Trophoblast cell (in vitro differentiated cells and primary cell): ENCODE results near the gene ITGA5.

Experiments used
- DNase-seq, 2 donors: peaks; one replicate each; pipeline ENCODE4 v3.0.0-alpha.2; 2016
- H2AFZ ChIP-seq: 2 replicates; pipeline ENCODE4 v1.6.1; 2013; ENCODE audit warnings: low read length, moderate library complexity, mild to moderate bottlenecking; ENCODE audit not compliant: insufficient read depth, poor library complexity
- H2AK5ac ChIP-seq: 2 replicates; pipeline ENCODE4 v1.6.1; 2013; ENCODE audit warnings: mild to moderate bottlenecking, low read length
- H2BK120ac ChIP-seq: 2 replicates; pipeline ENCODE4 v1.6.1; 2013; ENCODE audit warnings: low read length, mild to moderate bottlenecking, moderate library complexity; ENCODE audit not compliant: insufficient read depth, poor library complexity
- H2BK12ac ChIP-seq: 2 replicates; pipeline ENCODE4 v1.6.1; 2013; ENCODE audit warnings: mild to moderate bottlenecking, low read length, moderate library complexity
- H2BK5ac ChIP-seq: 2 replicates; pipeline ENCODE4 v1.6.1; 2013; ENCODE audit warnings: low read length, low read depth, moderate library complexity, mild to moderate bottlenecking; ENCODE audit not compliant: poor library complexity
- H3K14ac ChIP-seq: 2 replicates; pipeline ENCODE4 v1.6.1; 2013; ENCODE audit warnings: mild to moderate bottlenecking, low read length
- H3K18ac ChIP-seq: 2 replicates; pipeline ENCODE4 v1.6.1; 2013; ENCODE audit warnings: mild to moderate bottlenecking, low read length
- H3K23ac ChIP-seq: 2 replicates; pipeline ENCODE4 v1.6.1; 2013; ENCODE audit warnings: low read length
- H3K27ac ChIP-seq: 2 replicates; pipeline ENCODE4 v1.5.1; 2013; ENCODE audit warnings: low read depth, mild to moderate bottlenecking, inconsistent platforms, low read length, moderate library complexity
- H3K27me3 ChIP-seq: 2 replicates; pipeline ENCODE4 v1.6.1; 2013; ENCODE audit warnings: inconsistent platforms, mild to moderate bottlenecking, low read length, moderate library complexity; ENCODE audit not compliant: insufficient read depth
- H3K36me3 ChIP-seq, 2 experiments: 1 replicate in 1 of 2; 2 replicates in 1 of 2; pipeline ENCODE4 v1.6.1; 2013; ENCODE audit warnings: low read length in 2 of 2, mild to moderate bottlenecking in 2 of 2, moderate library complexity in 1 of 2; ENCODE audit not compliant: insufficient read depth in 2 of 2, control insufficient read depth in 1 of 2
- H3K4ac ChIP-seq: 2 replicates; pipeline ENCODE4 v1.6.1; 2013; ENCODE audit warnings: low read depth, mild to moderate bottlenecking, low read length, moderate library complexity
- H3K4me1 ChIP-seq, 2 experiments: 1 replicate in 1 of 2; 2 replicates in 1 of 2; pipeline ENCODE4 v1.6.1; 2013; ENCODE audit warnings: low read length in 2 of 2, mild to moderate bottlenecking in 2 of 2, moderate library complexity in 1 of 2; ENCODE audit not compliant: insufficient read depth in 2 of 2, control insufficient read depth in 1 of 2
- H3K4me2 ChIP-seq: 2 replicates; pipeline ENCODE4 v1.6.1; 2013; ENCODE audit warnings: inconsistent platforms, mild to moderate bottlenecking, low read length, moderate library complexity
- H3K4me3 ChIP-seq: 2 replicates; pipeline ENCODE4 v1.5.1; 2013; ENCODE audit warnings: mild to moderate bottlenecking, low read depth, low read length, inconsistent platforms
- H3K79me1 ChIP-seq: one replicate; pipeline ENCODE4 v1.6.1; 2013; ENCODE audit warnings: low read length
- H3K79me2 ChIP-seq: 2 replicates; pipeline ENCODE4 v1.6.1; 2013; ENCODE audit warnings: low read length, mild to moderate bottlenecking; ENCODE audit not compliant: control insufficient read depth, insufficient read depth, poor library complexity
- H3K9ac ChIP-seq: 2 replicates; pipeline ENCODE4 v1.6.1; 2013; ENCODE audit warnings: mild to moderate bottlenecking, low read length
- H3K9me3 ChIP-seq: 2 replicates; pipeline ENCODE4 v1.6.1; 2013; ENCODE audit warnings: low read depth, mild to moderate bottlenecking, control low read depth, inconsistent platforms, low read length; ENCODE audit not compliant: insufficient read depth
- H4K12ac ChIP-seq: 2 replicates; pipeline ENCODE4 v1.6.1; 2013; ENCODE audit warnings: low read depth, mild to moderate bottlenecking, low read length, moderate library complexity
- H4K8ac ChIP-seq: 2 replicates; pipeline ENCODE4 v1.6.1; 2013; ENCODE audit warnings: low read depth, mild to moderate bottlenecking, low read length, moderate library complexity
- H4K91ac ChIP-seq: one replicate; pipeline ENCODE4 v1.6.1; 2013; ENCODE audit warnings: low read depth, mild to moderate bottlenecking, low read length, moderate library complexity
- WGBS: extraction: QIAGEN DNeasy Blood & Tissue Kit; methylation state at CpG from one replicate; pipeline ENCODE4 v1.1.7; 2013; ENCODE audit warnings: missing lambda C conversion rate; ENCODE audit not compliant: insufficient read length, insufficient coverage; ENCODE audit errors: extremely low coverage; 5-methylcytosine and 5-hydroxymethylcytosine counted together

The ITGA5 gene

DNA sequence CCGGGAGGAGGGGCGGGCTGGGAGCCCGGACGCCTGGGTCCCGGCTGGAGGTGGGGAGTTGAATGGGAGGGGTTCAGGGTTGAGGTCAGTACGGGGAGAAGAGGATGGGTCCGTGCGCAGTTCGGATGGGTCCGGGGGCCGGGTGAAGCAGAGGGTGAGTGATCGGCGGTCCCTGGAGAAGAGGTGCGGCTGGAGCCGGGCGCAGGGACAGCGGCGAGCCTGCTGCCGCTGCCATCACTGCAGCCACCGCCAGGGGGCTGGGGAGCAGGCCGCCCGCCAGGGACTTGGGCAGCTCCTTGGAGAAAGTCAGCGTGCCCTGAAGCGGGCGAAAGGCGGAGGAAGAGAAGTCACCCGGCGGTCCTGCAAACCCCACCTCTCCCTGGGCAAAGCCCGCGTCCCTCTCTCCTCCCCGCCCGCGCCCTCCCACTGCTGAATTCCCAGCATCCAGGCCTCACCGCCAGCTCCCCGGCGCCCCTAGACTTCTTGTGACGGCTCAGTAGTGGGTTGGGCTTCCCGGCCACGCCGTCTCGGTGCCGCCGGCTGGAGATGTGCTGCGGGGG is 48.8 kb downstream of the ITGA5 start:
- H3K79me2 ChIP-seq, result no peaks in the 10 kb centered on the region
- H4K91ac ChIP-seq, result no peak overlapping the region
- WGBS, result no CpG with 5 or more reads among the region's 44 CpGs
- H3K23ac ChIP-seq, result no peak overlapping the region
- H4K12ac ChIP-seq, result peak overlapping the region; percentile 64
- DNase-seq, result peak; percentile 64 to 89
- H3K4me2 ChIP-seq, result peak overlapping the region; percentile 52
- no peak overlapping the region for H2BK5ac ChIP-seq
- H3K36me3 ChIP-seq, result peaks cover 31 to 43% of the 10 kb centered on the region in 2 experiments
- H3K79me1 ChIP-seq, result peaks cover 4% of the 10 kb centered on the region
- no peaks in the 10 kb centered on the region for H3K27me3 ChIP-seq
- H2AK5ac ChIP-seq, result no peak overlapping the region
- no peaks in the 10 kb centered on the region for H3K9me3 ChIP-seq
- H3K4ac ChIP-seq, result no peak overlapping the region
- H2AFZ ChIP-seq, result no peak overlapping the region
- no peak overlapping the region for H3K27ac ChIP-seq
- no peak overlapping the region for H3K4me3 ChIP-seq
- H3K14ac ChIP-seq, result no peak overlapping the region
- no peak overlapping the region for H2BK12ac ChIP-seq
- H3K18ac ChIP-seq, result no peak overlapping the region
- H3K4me1 ChIP-seq, result peaks cover 7 to 18% of the 10 kb centered on the region in 2 experiments
- H4K8ac ChIP-seq, result peak overlapping the region; percentile 49
- H2BK120ac ChIP-seq, result no peak overlapping the region
- H3K9ac ChIP-seq, result no peak overlapping the region

DNA sequence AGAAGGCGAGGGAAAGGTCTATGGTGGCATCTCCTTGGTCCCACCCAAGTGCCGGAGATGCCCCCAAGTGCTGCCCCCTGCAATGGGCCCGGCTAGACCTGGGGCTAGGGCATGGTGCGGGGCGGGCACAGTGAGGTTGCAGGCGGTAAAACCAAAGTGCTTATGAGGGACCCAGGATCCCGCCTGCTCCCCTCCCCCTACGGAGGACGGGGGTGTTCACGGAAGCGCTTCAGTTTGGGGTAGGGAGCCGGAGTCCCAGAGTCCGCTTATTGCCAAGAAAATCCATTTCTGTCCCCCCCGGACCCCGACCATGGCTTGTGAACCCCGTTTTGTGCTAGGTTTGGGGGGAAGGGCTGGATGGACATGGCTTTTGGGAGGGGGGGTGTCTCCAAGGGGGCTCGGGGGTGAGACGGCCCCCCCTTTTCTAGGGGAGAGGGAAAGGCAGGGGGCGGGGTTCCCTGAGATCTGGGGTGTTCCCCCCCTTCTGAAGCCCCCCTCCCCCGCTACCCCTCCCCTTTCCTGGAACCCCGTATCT is 49.4 kb downstream of the ITGA5 start:
- DNase-seq, result no peak
- Histone ChIP-seq H3K4me3 (no peak overlapping the region), H3K4me1 (peaks cover 7 to 18% of the 10 kb centered on the region in 2 experiments), H4K8ac (no peak overlapping the region), H3K4ac (no peak overlapping the region), H2BK12ac (no peak overlapping the region), H3K27me3 (no peaks in the 10 kb centered on the region), H2BK120ac (no peak overlapping the region), H3K9me3 (no peaks in the 10 kb centered on the region), H3K79me1 (peaks cover 4% of the 10 kb centered on the region), H3K79me2 (no peaks in the 10 kb centered on the region), H3K4me2 (peak overlapping the region; percentile 58), H2BK5ac (no peak overlapping the region), H3K23ac (no peak overlapping the region), H3K14ac (no peak overlapping the region), H2AFZ (no peak overlapping the region), H3K36me3 (peaks cover 26 to 37% of the 10 kb centered on the region in 2 experiments), H2AK5ac (no peak overlapping the region), H3K9ac (no peak overlapping the region), H3K18ac (no peak overlapping the region), H4K12ac (no peak overlapping the region), H3K27ac (no peak overlapping the region), H4K91ac (no peak overlapping the region)
- WGBS, result no CpG with 5 or more reads among the region's 21 CpGs

- peak overlapping the region; percentile 19 for H3K27ac ChIP-seq
- no peak overlapping the region for H4K91ac ChIP-seq
- H3K9me3 ChIP-seq, result no peaks in the 10 kb centered on the region
- no peak overlapping the region for H2BK12ac ChIP-seq
- no CpG with 5 or more reads among the region's 40 CpGs for WGBS
- no peak overlapping the region for H3K18ac ChIP-seq
- H3K9ac ChIP-seq, result no peak overlapping the region
- no peaks in the 10 kb centered on the region for H3K79me2 ChIP-seq
- no peak overlapping the region for H2BK5ac ChIP-seq
- peaks cover 18 to 30% of the 10 kb centered on the region in 2 experiments for H3K36me3 ChIP-seq
- H4K8ac ChIP-seq, result peak overlapping the region; percentile 83
- no peak overlapping the region for H4K12ac ChIP-seq
- no peak overlapping the region for H2BK120ac ChIP-seq
- H3K4ac ChIP-seq, result no peak overlapping the region
- H3K27me3 ChIP-seq, result no peaks in the 10 kb centered on the region
- H3K4me1 ChIP-seq, result peaks cover 7 to 18% of the 10 kb centered on the region in 2 experiments
- H2AK5ac ChIP-seq, result no peak overlapping the region
- H3K23ac ChIP-seq, result no peak overlapping the region
- no peak overlapping the region for H3K4me3 ChIP-seq
- peak overlapping the region; percentile 58 for H3K4me2 ChIP-seq
- H2AFZ ChIP-seq, result no peak overlapping the region
- no peak overlapping the region for H3K14ac ChIP-seq
- peak; percentile 90 to 95 for DNase-seq
- H3K79me1 ChIP-seq, result peaks cover 4% of the 10 kb centered on the region
Measured at GRCh38 chr12:54368709-54369596, 50.1 kb downstream of the ITGA5 start.

- Histone ChIP-seq H4K12ac (no peak overlapping the region), H3K4me1 (peaks cover 7 to 18% of the 10 kb centered on the region in 2 experiments), H2BK12ac (no peak overlapping the region), H4K8ac (peak overlapping the region; percentile 83), H3K4me2 (peak overlapping the region; percentile 35), H3K9me3 (no peaks in the 10 kb centered on the region), H4K91ac (no peak overlapping the region), H2AK5ac (no peak overlapping the region), H3K27me3 (no peaks in the 10 kb centered on the region), H3K18ac (no peak overlapping the region), H3K4ac (no peak overlapping the region), H3K23ac (no peak overlapping the region), H3K9ac (no peak overlapping the region), H2BK5ac (no peak overlapping the region), H3K4me3 (no peak overlapping the region), H3K79me2 (no peaks in the 10 kb centered on the region), H3K14ac (no peak overlapping the region), H3K27ac (no peak overlapping the region), H3K79me1 (peaks cover 4% of the 10 kb centered on the region), H2AFZ (no peak overlapping the region), H3K36me3 (peaks cover 13 to 23% of the 10 kb centered on the region in 2 experiments), H2BK120ac (no peak overlapping the region)
- no peak for DNase-seq
- no CpG with 5 or more reads among the region's 5 CpGs for WGBS
Measured at GRCh38 chr12:54368025-54368708, 50.9 kb downstream of the ITGA5 start.
